Stimulated activated CD4-positive, alpha-beta T cell treated with anti-CD3 and anti-CD28 coated beads, Interleukin-1b, Interleukin-23, amount 100 ng/mL, for 4 hours (primary cell): ENCODE results near the gene C6orf136.
A peak's percentile ranks its signal among the peaks of the same experiment; 100 is the strongest.
"Not testable (repeated sequence)": the region's sequence is repeated elsewhere in the genome, so short reads cannot be mapped to it uniquely, and the experiment has no call there.

Source experiments
- DNase-seq, 2 donors: peaks; one replicate each; pipeline ENCODE4 v3.0.0-alpha.2; 2020; ENCODE audit warnings: low read depth in 2 of 2

The C6orf136 gene

GRCh38 chr6:30656513-30656912, 9.6 kb downstream of the C6orf136 start:
- DNase-seq = no peak

- DNase-seq = no peak
Observed at GRCh38 chr6:30657454-30657853, 10.5 kb downstream of the C6orf136 start.

GRCh38 chr6:30657922-30658321, 11.0 kb downstream of the C6orf136 start:
- DNase-seq = not testable (repeated sequence)

GRCh38 chr6:30664994-30665767, 18.2 kb downstream of the C6orf136 start:
- DNase-seq = no peak

- DNase-seq = not testable (repeated sequence)
Observed at GRCh38 chr6:30666300-30666699, 19.4 kb downstream of the C6orf136 start.

- no peak for DNase-seq
Observed at GRCh38 chr6:30670760-30671527, 24.0 kb downstream of the C6orf136 start.

GRCh38 chr6:30672445-30673253, 25.7 kb downstream of the C6orf136 start, which contains the start of gene DHX16:
Gene DHX16, minus strand, starts transcription at chr6:30673006. Its CDS starts 165 bp downstream, at chr6:30672841.
- peak; percentile 82 to 87 for DNase-seq

- DNase-seq = no peak
Observed at GRCh38 chr6:30676660-30677285, 29.8 kb downstream of the C6orf136 start.

GRCh38 chr6:30678964-30679726, 32.2 kb downstream of the C6orf136 start:
- DNase-seq = peak; percentile 90 to 92

GRCh38 chr6:30679765-30680535, 33.0 kb downstream of the C6orf136 start:
- DNase-seq = no peak

- no peak for DNase-seq
Observed at GRCh38 chr6:30681766-30682142, 34.8 kb downstream of the C6orf136 start.

GRCh38 chr6:30682143-30683117, 35.5 kb downstream of the C6orf136 start:
- DNase-seq = peak; percentile 65 to 80

- DNase-seq = no peak
Observed at GRCh38 chr6:30683183-30683979, 36.4 kb downstream of the C6orf136 start.

- DNase-seq = no peak
Observed at GRCh38 chr6:30683980-30684338, 37.0 kb downstream of the C6orf136 start.

- DNase-seq = peak in 1 of 2 donors; percentile 54
Observed at GRCh38 chr6:30684386-30685156, 37.6 kb downstream of the C6orf136 start.

- no peak for DNase-seq
Observed at GRCh38 chr6:30685157-30686008, 38.5 kb downstream of the C6orf136 start.
